Mesendoderm (in vitro differentiated cells): ENCODE data around the gene BBS4.

ENCODE experiments used
- DNase-seq: peaks from one replicate; pipeline ENCODE4 v3.0.0; 2013
- H2AK5ac ChIP-seq: 2 replicates; pipeline ENCODE4 v1.6.1; 2013; ENCODE audit warnings: low read length, inconsistent platforms
- H2BK120ac ChIP-seq: 2 replicates; pipeline ENCODE4 v1.6.1; 2013; ENCODE audit warnings: low read depth, mild to moderate bottlenecking, low read length, moderate library complexity, mixed read lengths
- H2BK15ac ChIP-seq: replicated peaks from 2 replicates; pipeline ENCODE4 v1.6.1; 2013; ENCODE audit warnings: low read depth, mild to moderate bottlenecking, moderate library complexity
- H2BK5ac ChIP-seq: 2 replicates; pipeline ENCODE4 v1.6.1; 2013; ENCODE audit warnings: low read length, inconsistent platforms
- H3K18ac ChIP-seq: 2 replicates; pipeline ENCODE4 v1.6.1; 2013; ENCODE audit warnings: mild to moderate bottlenecking, low read length, mixed read lengths
- H3K23ac ChIP-seq: one replicate; pipeline ENCODE4 v1.6.1; 2013; ENCODE audit warnings: low read length
- H3K27ac ChIP-seq: 2 replicates; pipeline ENCODE4 v1.5.1; 2013; ENCODE audit warnings: low read depth, mild to moderate bottlenecking, inconsistent platforms, low read length, moderate library complexity
- H3K27me3 ChIP-seq: 2 replicates; pipeline ENCODE4 v1.6.1; 2013; ENCODE audit warnings: low read length, control low read depth, mild to moderate bottlenecking, inconsistent platforms; ENCODE audit not compliant: insufficient read depth, poor library complexity
- H3K36me3 ChIP-seq: 2 replicates; pipeline ENCODE4 v1.6.1; 2013; ENCODE audit warnings: low read length, inconsistent platforms; ENCODE audit not compliant: control insufficient read depth, insufficient read depth
- H3K4ac ChIP-seq: one replicate; pipeline ENCODE4 v1.6.1; 2013; ENCODE audit warnings: low read depth, mild to moderate bottlenecking, low read length, moderate library complexity
- H3K4me1 ChIP-seq: 2 replicates; pipeline ENCODE4 v1.6.1; 2013; ENCODE audit warnings: low read depth, low read length, inconsistent platforms; ENCODE audit not compliant: control insufficient read depth
- H3K4me2 ChIP-seq: 2 replicates; pipeline ENCODE4 v1.6.1; 2013; ENCODE audit warnings: low read length
- H3K4me3 ChIP-seq: 2 replicates; pipeline ENCODE4 v1.5.1; 2013; ENCODE audit warnings: mild to moderate bottlenecking, low read length
- H3K56ac ChIP-seq: one replicate; pipeline ENCODE4 v1.6.1; 2013; ENCODE audit warnings: low read length
- H3K79me1 ChIP-seq: 2 replicates; pipeline ENCODE4 v1.6.1; 2013; ENCODE audit warnings: low read length, inconsistent platforms
- H3K79me2 ChIP-seq: 2 replicates; pipeline ENCODE4 v1.6.1; 2013; ENCODE audit warnings: mild to moderate bottlenecking, low read length; ENCODE audit not compliant: control insufficient read depth, insufficient read depth
- H3K9ac ChIP-seq: 2 replicates; pipeline ENCODE4 v1.6.1; 2013; ENCODE audit warnings: low read length, inconsistent platforms
- H4K5ac ChIP-seq: one replicate; pipeline ENCODE4 v1.6.1; 2013; ENCODE audit warnings: low read length
- H4K8ac ChIP-seq: one replicate; pipeline ENCODE4 v1.6.1; 2013; ENCODE audit warnings: low read depth, mild to moderate bottlenecking, control low read depth, low read length, moderate library complexity
- WGBS: extraction: QIAGEN DNeasy Blood & Tissue Kit; methylation state at CpG from one replicate; pipeline ENCODE4 v1.1.7; 2013; ENCODE audit warnings: low lambda C conversion rate, missing lambda C conversion rate; ENCODE audit not compliant: insufficient coverage; ENCODE audit errors: extremely low coverage; 5-methylcytosine and 5-hydroxymethylcytosine counted together

Gene BBS4

GRCh38 chr15:72685301-72685924, 594 bp upstream of the BBS4 start:
- no CpG with 5 or more reads among the region's 23 CpGs for WGBS
- no peak for DNase-seq

GRCh38 chr15:72688697-72689096, 2.7 kb downstream of the BBS4 start:
- no peak overlapping the region for H4K5ac ChIP-seq
- no peaks in the 10 kb centered on the region for H3K36me3 ChIP-seq
- H4K8ac ChIP-seq, result no peak overlapping the region
- DNase-seq, result no peak
- no peak overlapping the region for H3K4ac ChIP-seq
- H3K4me2 ChIP-seq, result no peak overlapping the region
- no CpG with 5 or more reads among the region's 5 CpGs for WGBS
- no peak overlapping the region for H3K18ac ChIP-seq
- H3K27ac ChIP-seq, result no peak overlapping the region
- H2BK5ac ChIP-seq, result no peak overlapping the region
- H3K4me1 ChIP-seq, result peaks cover 4% of the 10 kb centered on the region
- no peak overlapping the region for H3K23ac ChIP-seq
- H3K9ac ChIP-seq, result no peak overlapping the region
- no peaks in the 10 kb centered on the region for H3K79me2 ChIP-seq
- H2BK120ac ChIP-seq, result no peak overlapping the region
- H3K79me1 ChIP-seq, result no peaks in the 10 kb centered on the region
- no peak overlapping the region for H2BK15ac ChIP-seq
- no peak overlapping the region for H3K56ac ChIP-seq
- H3K4me3 ChIP-seq, result no peak overlapping the region
- H3K27me3 ChIP-seq, result no peaks in the 10 kb centered on the region
- no peak overlapping the region for H2AK5ac ChIP-seq

More at GRCh38 chr15:72685301-72685924, 594 bp upstream of the BBS4 start:
- Histone ChIP-seq H3K27me3 (no peaks in the 10 kb centered on the region), H2BK5ac (peak overlapping the region; percentile 8), H3K36me3 (no peaks in the 10 kb centered on the region), H3K79me1 (no peaks in the 10 kb centered on the region), H3K27ac (peak overlapping the region; percentile 82), H3K79me2 (no peaks in the 10 kb centered on the region), H3K4me1 (peaks cover 4% of the 10 kb centered on the region), H3K18ac (peak overlapping the region; percentile 12), H2BK120ac (no peak overlapping the region), H3K23ac (no peak overlapping the region), H2BK15ac (no peak overlapping the region), H3K4me3 (peak overlapping the region; percentile 51), H4K5ac (peak overlapping the region; percentile 91), H3K4me2 (peak overlapping the region; percentile 97), H3K4ac (peak overlapping the region; percentile 9), H4K8ac (no peak overlapping the region), H3K56ac (peak overlapping the region; percentile 89), H2AK5ac (no peak overlapping the region), H3K9ac (peak overlapping the region; percentile 92)

- no peaks in the 10 kb centered on the region for H3K79me2 ChIP-seq
- no peak overlapping the region for H3K18ac ChIP-seq
- no peak overlapping the region for H3K4me2 ChIP-seq
- no peaks in the 10 kb centered on the region for H3K36me3 ChIP-seq
- H3K27ac ChIP-seq, result no peak overlapping the region
- no peak overlapping the region for H4K8ac ChIP-seq
- no peak for DNase-seq
- no peak overlapping the region for H3K4ac ChIP-seq
- H3K56ac ChIP-seq, result no peak overlapping the region
- no peak overlapping the region for H3K9ac ChIP-seq
- WGBS, result no CpG with 5 or more reads among the region's 5 CpGs
- H2AK5ac ChIP-seq, result no peak overlapping the region
- H3K79me1 ChIP-seq, result no peaks in the 10 kb centered on the region
- no peak overlapping the region for H3K4me3 ChIP-seq
- no peaks in the 10 kb centered on the region for H3K4me1 ChIP-seq
- H3K27me3 ChIP-seq, result no peaks in the 10 kb centered on the region
- H4K5ac ChIP-seq, result no peak overlapping the region
- no peak overlapping the region for H2BK15ac ChIP-seq
- H3K23ac ChIP-seq, result no peak overlapping the region
- H2BK120ac ChIP-seq, result no peak overlapping the region
- H2BK5ac ChIP-seq, result no peak overlapping the region
Measured at GRCh38 chr15:72690938-72691337, 4.9 kb downstream of the BBS4 start.

GRCh38 chr15:72698938-72699337, 12.9 kb downstream of the BBS4 start:
- no peak overlapping the region for H3K56ac ChIP-seq
- H3K9ac ChIP-seq, result no peak overlapping the region
- no peak overlapping the region for H3K4ac ChIP-seq
- DNase-seq, result no peak
- H2BK120ac ChIP-seq, result no peak overlapping the region
- no peaks in the 10 kb centered on the region for H3K79me2 ChIP-seq
- no peak overlapping the region for H3K18ac ChIP-seq
- no peaks in the 10 kb centered on the region for H3K4me1 ChIP-seq
- no peak overlapping the region for H3K27ac ChIP-seq
- no peak overlapping the region for H3K4me2 ChIP-seq
- H3K4me3 ChIP-seq, result no peak overlapping the region
- H3K27me3 ChIP-seq, result no peaks in the 10 kb centered on the region
- no peak overlapping the region for H4K8ac ChIP-seq
- no peak overlapping the region for H2AK5ac ChIP-seq
- no peaks in the 10 kb centered on the region for H3K79me1 ChIP-seq
- no peak overlapping the region for H4K5ac ChIP-seq
- no peak overlapping the region for H2BK15ac ChIP-seq
- no CpG with 5 or more reads among the region's 5 CpGs for WGBS
- H3K36me3 ChIP-seq, result no peaks in the 10 kb centered on the region
- no peak overlapping the region for H2BK5ac ChIP-seq
- H3K23ac ChIP-seq, result no peak overlapping the region

DNA sequence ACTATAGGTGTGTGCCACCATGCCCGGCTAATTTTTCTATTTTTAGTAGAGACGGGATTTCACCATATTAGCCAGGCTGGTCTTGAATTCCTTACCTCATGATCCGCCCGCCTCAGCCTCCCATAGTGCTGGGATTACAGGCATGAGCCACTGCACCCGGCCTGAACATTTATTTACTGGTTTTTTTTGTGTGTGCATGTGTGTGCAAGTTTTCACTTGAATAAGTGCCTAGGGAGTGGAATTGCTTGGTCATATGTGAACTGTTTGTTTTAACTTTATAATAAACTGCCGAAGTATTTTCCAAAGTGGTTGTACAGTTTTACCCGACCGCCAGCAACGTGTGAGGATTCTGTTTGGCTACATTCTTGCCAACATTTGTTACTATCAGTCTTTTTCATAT, 14.1 kb downstream of the BBS4 start:
- no peak overlapping the region for H3K4ac ChIP-seq
- no peaks in the 10 kb centered on the region for H3K27me3 ChIP-seq
- H3K79me1 ChIP-seq, result peaks cover 2% of the 10 kb centered on the region
- no peak overlapping the region for H4K5ac ChIP-seq
- no peak overlapping the region for H2BK5ac ChIP-seq
- no peaks in the 10 kb centered on the region for H3K4me1 ChIP-seq
- H2AK5ac ChIP-seq, result no peak overlapping the region
- H3K9ac ChIP-seq, result no peak overlapping the region
- H3K4me3 ChIP-seq, result no peak overlapping the region
- no CpG with 5 or more reads among the region's 9 CpGs for WGBS
- H3K4me2 ChIP-seq, result no peak overlapping the region
- no peak overlapping the region for H2BK120ac ChIP-seq
- H3K56ac ChIP-seq, result no peak overlapping the region
- no peaks in the 10 kb centered on the region for H3K79me2 ChIP-seq
- no peaks in the 10 kb centered on the region for H3K36me3 ChIP-seq
- DNase-seq, result no peak
- no peak overlapping the region for H3K18ac ChIP-seq
- no peak overlapping the region for H2BK15ac ChIP-seq
- H3K27ac ChIP-seq, result no peak overlapping the region
- no peak overlapping the region for H3K23ac ChIP-seq
- H4K8ac ChIP-seq, result no peak overlapping the region

DNA sequence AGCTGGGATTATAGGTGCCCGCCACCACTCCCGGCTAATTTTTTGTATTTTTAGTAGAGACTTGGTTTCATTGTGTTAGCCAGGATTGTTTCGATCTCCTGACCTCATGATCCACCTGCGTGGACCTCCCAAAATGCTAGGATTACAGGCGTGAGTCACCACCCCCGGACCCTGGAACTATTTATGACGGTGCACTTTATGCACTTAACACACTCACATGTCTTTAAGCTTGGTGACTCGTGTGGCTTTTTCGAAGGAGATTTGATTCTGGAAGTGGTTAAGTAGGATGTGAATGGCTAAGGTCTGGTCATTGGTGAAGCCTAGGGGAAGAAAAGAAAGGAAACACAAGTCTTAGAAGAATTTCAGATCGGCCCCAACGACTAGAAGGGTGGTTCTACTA, 20.3 kb downstream of the BBS4 start:
- Histone ChIP-seq H4K8ac (no peak overlapping the region), H3K36me3 (no peaks in the 10 kb centered on the region), H2BK15ac (no peak overlapping the region), H3K79me2 (no peaks in the 10 kb centered on the region), H3K27me3 (no peaks in the 10 kb centered on the region), H2BK5ac (no peak overlapping the region), H3K4me2 (no peak overlapping the region), H3K18ac (no peak overlapping the region), H3K23ac (no peak overlapping the region), H3K4me3 (no peak overlapping the region), H2AK5ac (no peak overlapping the region), H4K5ac (no peak overlapping the region), H3K4ac (no peak overlapping the region), H3K79me1 (peaks cover 2% of the 10 kb centered on the region), H2BK120ac (no peak overlapping the region), H3K9ac (no peak overlapping the region), H3K4me1 (no peaks in the 10 kb centered on the region), H3K56ac (no peak overlapping the region), H3K27ac (no peak overlapping the region)
- peak; percentile 5 for DNase-seq
- WGBS, result no CpG with 5 or more reads among the region's 11 CpGs
